Glutamatergic neuron (in vitro differentiated cells): Measurements from ENCODE around the gene BRD1. TPM values are rescaled to one million over a fixed set of nuclear protein-coding genes. Genes with fewer than 3 reads are reported as not detected.
A peak's percentile ranks its signal among the peaks of the same experiment; 100 is the strongest.

Source experiments
- DNase-seq: peaks from one replicate; pipeline ENCODE4 v3.0.0; 2022
- H3K27ac Mint-ChIP-seq: one replicate; pipeline ENCODE4 v1.8.0; 2020; ENCODE audit warnings: mild to moderate bottlenecking, mixed read lengths, inconsistent platforms; ENCODE audit not compliant: unreplicated experiment
- H3K27me3 Mint-ChIP-seq: one replicate; pipeline ENCODE4 v1.8.0; 2020; ENCODE audit warnings: mild to moderate bottlenecking, moderate library complexity, mixed read lengths, inconsistent platforms; ENCODE audit not compliant: unreplicated experiment
- H3K36me3 Mint-ChIP-seq: one replicate; pipeline ENCODE4 v1.8.0; 2020; ENCODE audit warnings: mild to moderate bottlenecking, mixed read lengths, inconsistent platforms; ENCODE audit not compliant: unreplicated experiment
- H3K4me1 Mint-ChIP-seq: one replicate; pipeline ENCODE4 v1.8.0; 2020; ENCODE audit warnings: mild to moderate bottlenecking, low read depth, mixed read lengths, inconsistent platforms; ENCODE audit not compliant: unreplicated experiment
- H3K4me3 Mint-ChIP-seq: one replicate; pipeline ENCODE4 v1.8.0; 2020; ENCODE audit warnings: mild to moderate bottlenecking, mixed read lengths, inconsistent platforms; ENCODE audit not compliant: unreplicated experiment
- H3K9me3 Mint-ChIP-seq: one replicate; pipeline ENCODE4 v1.8.0; 2020; ENCODE audit warnings: mild to moderate bottlenecking, moderate library complexity, mixed read lengths, inconsistent platforms; ENCODE audit not compliant: unreplicated experiment
- CTCF ChIP-seq: fragments of 200-600 bp; sonication (generic); IDR thresholded peaks from one replicate; pipeline ENCODE4 v1.5.0; 2021; ENCODE audit not compliant: partially characterized antibody, unreplicated experiment
- total RNA-seq: library from RNA; stranded (reverse); fragmentation: NEBNext Ultra II Directional; extraction: Animal tissue kit (Norgen Biotek cat#: 25700); gene quantifications from one replicate; pipeline ENCODE4 v1.2.1, GENCODE V29; 2021; ENCODE audit not compliant: unreplicated experiment

The BRD1 gene
- total RNA-seq, 1 donor from 2014 or later: 73.7 TPM

GRCh38 chr22:49730656-49731055 is 97.0 kb downstream of the BRD1 start:
- Mint-ChIP-seq H3K9me3 (peaks cover 26% of the 10 kb centered on the region), H3K27me3 (peaks cover 11% of the 10 kb centered on the region), H3K36me3 (peaks cover 16% of the 10 kb centered on the region), H3K4me3 (no peak overlapping the region), H3K27ac (peak overlapping the region; percentile 30), H3K4me1 (no peaks in the 10 kb centered on the region)
- no peak for TF ChIP-seq CTCF
- DNase-seq: no peak

- H3K4me1 Mint-ChIP-seq: no peaks in the 10 kb centered on the region
- TF ChIP-seq CTCF: no peak
- peaks cover 28% of the 10 kb centered on the region for H3K9me3 Mint-ChIP-seq
- H3K36me3 Mint-ChIP-seq: peaks cover 16% of the 10 kb centered on the region
- H3K4me3 Mint-ChIP-seq: no peak overlapping the region
- DNase-seq: no peak
- peaks cover 11% of the 10 kb centered on the region for H3K27me3 Mint-ChIP-seq
- H3K27ac Mint-ChIP-seq: no peak overlapping the region
Observed at GRCh38 chr22:49728570-49729271, 99.0 kb downstream of the BRD1 start.

- Mint-ChIP-seq H3K9me3 (peaks cover 26% of the 10 kb centered on the region), H3K36me3 (peaks cover 9% of the 10 kb centered on the region), H3K27me3 (peaks cover 7% of the 10 kb centered on the region)
Observed at GRCh38 chr22:49727881-49728569, 99.6 kb downstream of the BRD1 start.

GRCh38 chr22:49727191-49727880 is 100.3 kb downstream of the BRD1 start:
- no peak for TF ChIP-seq CTCF
- no peak overlapping the region for H3K27ac Mint-ChIP-seq
- no peak overlapping the region for H3K4me3 Mint-ChIP-seq
- H3K4me1 Mint-ChIP-seq: no peaks in the 10 kb centered on the region
- no peak for DNase-seq
- H3K9me3 Mint-ChIP-seq: peaks cover 23% of the 10 kb centered on the region
- H3K27me3 Mint-ChIP-seq: peaks cover 6% of the 10 kb centered on the region
- peaks cover 8% of the 10 kb centered on the region for H3K36me3 Mint-ChIP-seq

More at GRCh38 chr22:49727881-49728569, 99.6 kb downstream of the BRD1 start:
- DNase-seq: no peak
- TF ChIP-seq CTCF: no peak
- no peaks in the 10 kb centered on the region for H3K4me1 Mint-ChIP-seq
- no peak overlapping the region for H3K4me3 Mint-ChIP-seq
- H3K27ac Mint-ChIP-seq: no peak overlapping the region
